CD4-positive, alpha-beta T cell treated with Interleukin-4 for 4 hours (primary cell): ENCODE measurements around the gene GDA.
A peak's percentile ranks its signal among the peaks of the same experiment; 100 is the strongest.
"Not testable (repeated sequence)": the region's sequence is repeated elsewhere in the genome, so short reads cannot be mapped to it uniquely, and the experiment has no call there.

Source experiments
- DNase-seq: peaks from one replicate; pipeline ENCODE4 v3.0.0-alpha.2; 2020

Gene GDA

GRCh38 chr9:72211047-72211446, 61.8 kb downstream of the GDA start:
- DNase-seq = no peak

DNA sequence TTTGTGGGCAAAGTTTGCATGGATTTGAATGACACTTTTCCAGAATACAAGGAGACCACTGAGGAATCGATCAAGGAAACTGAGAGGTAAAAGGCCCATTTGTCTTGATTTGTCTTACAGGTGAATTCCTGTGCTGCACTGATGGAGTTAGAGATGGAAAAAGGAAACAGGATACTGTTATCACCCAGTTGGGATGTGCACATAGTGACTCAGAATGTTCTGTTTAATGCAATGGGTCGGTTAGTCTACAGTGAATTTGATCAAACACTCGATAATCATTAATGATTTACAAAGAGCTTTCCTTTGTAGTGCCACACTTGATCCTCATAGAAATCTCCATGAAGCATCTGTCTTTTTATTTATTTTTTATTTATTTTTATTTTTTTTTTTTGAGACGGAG, 64.7 kb downstream of the GDA start:
- DNase-seq = no peak

DNA sequence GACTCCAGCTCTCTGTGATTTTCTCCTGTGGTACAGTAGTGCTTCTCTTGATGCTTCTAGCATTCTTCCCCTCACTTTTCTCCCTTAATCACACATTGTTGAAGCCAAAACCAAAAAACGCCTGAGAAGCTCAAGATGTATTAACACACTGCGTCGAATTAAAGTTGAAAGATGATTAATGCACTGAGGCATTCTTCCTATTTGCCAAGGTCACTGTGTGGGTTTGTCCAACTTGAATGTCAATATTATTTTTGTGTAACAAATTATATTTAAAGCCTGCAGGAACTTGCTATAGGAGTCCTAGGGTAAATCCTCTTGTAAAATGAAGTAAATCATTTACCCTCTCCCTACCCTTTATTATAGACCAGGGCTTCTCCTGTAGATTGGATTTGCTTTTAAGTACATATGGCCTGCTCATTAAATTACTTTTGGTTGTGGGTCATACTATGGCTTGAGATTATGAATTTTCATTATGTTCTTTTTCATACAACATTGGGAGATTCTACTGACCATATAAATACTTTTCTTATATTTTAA, 68.1 kb downstream of the GDA start:
- no peak for DNase-seq

DNA sequence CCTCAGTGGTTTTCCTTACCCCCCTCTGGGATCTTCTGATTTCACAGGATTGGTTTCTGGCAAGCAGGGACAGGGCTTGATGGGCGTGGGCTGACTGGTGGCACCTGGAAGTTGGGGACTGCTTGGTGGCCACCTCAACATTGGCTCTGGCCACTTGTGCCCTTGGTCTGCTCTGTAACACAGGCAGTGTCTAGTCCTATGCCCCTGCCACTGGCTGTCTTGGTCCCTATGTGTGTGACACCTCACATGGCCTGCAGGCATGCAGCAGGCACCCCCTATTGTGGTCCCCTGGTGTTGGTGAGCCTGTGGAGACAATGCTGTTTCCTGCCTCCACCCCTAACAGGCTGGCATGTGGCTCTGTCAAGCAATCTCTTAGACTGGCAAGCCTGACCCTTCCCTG, 71.3 kb downstream of the GDA start:
- DNase-seq = no peak

GRCh38 chr9:72226146-72226812, 77.0 kb downstream of the GDA start:
- DNase-seq = no peak

DNA sequence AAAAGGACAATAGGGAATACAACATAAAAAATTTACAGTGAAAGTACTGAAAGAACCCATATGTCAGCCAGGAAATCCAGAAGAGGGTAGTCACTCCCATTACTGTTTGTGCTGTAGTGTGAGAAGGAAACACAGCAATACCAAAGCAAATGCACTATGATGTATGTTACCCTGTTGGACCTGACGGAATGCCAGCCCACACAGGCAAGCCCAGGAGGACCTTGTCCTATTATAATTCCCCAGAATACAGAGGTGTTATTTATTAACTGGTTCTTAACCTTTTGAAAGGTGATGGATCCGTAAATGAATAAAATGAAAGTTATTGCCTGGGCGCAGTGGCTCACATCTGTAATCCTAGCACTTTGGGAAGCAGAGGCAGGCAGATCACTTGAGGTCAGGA, 79.0 kb downstream of the GDA start:
- DNase-seq = no peak

- DNase-seq = no peak
Observed at GRCh38 chr9:72232778-72233177, 83.5 kb downstream of the GDA start.

DNA sequence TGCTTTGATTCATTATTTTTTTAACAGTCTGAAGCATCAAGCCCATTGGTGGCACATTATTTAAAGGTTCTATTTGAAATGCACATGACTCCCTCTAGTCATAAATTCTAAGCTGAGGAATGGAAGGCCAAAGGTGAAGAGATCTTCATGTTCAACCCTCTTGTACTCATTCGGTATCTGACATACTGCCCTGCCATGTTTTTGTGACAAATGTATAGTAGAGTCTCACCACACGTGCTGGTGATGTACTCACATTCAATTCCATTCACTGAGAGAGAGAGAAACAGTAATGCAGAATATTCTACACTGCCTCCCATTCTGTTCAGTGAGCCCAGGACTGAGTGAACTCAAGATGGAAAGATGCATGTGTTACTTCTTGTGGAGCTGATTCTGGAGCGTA, 98.3 kb downstream of the GDA start:
- DNase-seq = no peak

- DNase-seq = no peak
Observed at GRCh38 chr9:72251589-72251988, 102.3 kb downstream of the GDA start.

DNA sequence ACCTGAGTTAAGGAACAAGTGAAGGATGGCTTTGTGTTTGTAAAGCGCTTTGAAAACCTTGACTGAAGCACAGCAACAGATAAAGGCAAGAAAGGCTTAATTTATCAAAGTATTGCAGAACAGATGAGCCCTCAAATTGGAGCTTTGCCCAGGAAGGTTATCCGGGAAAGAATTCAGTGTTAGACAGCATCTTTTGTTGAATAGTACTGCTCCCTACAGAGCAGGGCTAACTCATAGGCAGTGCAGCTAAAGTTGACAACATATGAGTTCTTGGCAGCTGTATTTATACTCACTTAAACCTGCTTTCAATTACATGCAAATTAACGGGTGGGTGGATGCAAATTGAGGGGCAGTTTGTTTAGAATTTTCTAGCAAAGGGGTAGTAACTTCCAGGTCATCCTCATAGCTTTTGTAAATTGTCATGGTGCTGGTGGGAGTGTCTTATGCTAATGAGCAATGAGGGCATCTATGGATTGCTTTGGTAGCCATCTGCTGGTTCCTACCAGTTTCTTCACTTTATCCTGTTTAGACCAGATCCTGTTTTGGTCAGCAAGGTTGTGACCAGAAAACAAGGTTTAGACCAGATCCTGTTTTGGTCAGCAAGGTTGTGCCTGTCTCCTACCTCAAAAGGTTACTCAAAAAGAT, 105.8 kb downstream of the GDA start:
- DNase-seq = no peak

GRCh38 chr9:72255569-72255968, 106.3 kb downstream of the GDA start:
- DNase-seq = no peak

- DNase-seq = no peak
Observed at GRCh38 chr9:72256931-72257330, 107.7 kb downstream of the GDA start.

DNA sequence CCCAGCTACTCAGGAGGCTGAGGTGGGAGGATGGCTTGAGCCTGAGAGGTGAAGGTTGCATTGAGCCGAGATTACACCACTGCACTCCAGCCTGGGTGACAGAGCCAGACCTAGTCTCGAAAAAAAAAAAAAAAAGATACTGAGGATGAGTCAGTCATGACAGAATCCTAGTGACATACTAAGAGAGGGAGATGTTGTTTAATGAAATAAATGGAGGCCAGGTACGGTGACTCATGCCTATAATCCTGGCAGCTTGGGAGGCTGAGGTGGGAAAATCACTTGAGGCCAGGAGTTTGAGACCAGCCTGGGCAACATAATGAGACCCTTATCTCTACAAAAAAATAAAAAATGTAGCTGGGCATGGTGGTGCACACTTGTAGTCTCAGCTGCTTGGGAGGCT, 108.6 kb downstream of the GDA start:
- no peak for DNase-seq

DNA sequence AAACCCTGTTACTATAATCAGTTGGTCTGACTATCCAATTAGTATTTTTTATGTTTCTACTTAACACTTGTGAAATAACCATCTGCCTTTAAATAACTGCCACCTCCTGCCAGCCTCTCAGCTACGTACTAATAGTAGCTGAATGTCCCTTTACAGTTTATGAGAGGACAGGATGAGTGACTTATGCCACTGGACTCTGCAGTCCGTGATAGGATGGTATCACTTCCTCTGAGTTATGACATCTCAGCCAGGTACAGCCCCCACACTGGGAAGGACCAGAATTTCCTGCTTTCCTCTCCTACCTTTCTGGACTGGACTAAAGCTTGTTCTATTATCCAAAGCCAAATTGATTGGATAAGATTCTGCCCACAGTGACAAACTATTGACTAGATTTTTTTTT, 112.8 kb downstream of the GDA start:
- no peak for DNase-seq

GRCh38 chr9:72263572-72263971, 114.3 kb downstream of the GDA start:
- DNase-seq = no peak

- DNase-seq = no peak
Observed at GRCh38 chr9:72268961-72269360, 119.7 kb downstream of the GDA start.

GRCh38 chr9:72270359-72270758, 121.1 kb downstream of the GDA start:
- not testable (repeated sequence) for DNase-seq

- DNase-seq = peak; percentile 62
Observed at GRCh38 chr9:72271613-72272478, 122.6 kb downstream of the GDA start.

GRCh38 chr9:72274441-72274840, 125.2 kb downstream of the GDA start:
- DNase-seq = no peak

- no peak for DNase-seq
Observed at GRCh38 chr9:72274916-72275315, 125.7 kb downstream of the GDA start.

GRCh38 chr9:72276429-72276828, 127.2 kb downstream of the GDA start:
- no peak for DNase-seq

DNA sequence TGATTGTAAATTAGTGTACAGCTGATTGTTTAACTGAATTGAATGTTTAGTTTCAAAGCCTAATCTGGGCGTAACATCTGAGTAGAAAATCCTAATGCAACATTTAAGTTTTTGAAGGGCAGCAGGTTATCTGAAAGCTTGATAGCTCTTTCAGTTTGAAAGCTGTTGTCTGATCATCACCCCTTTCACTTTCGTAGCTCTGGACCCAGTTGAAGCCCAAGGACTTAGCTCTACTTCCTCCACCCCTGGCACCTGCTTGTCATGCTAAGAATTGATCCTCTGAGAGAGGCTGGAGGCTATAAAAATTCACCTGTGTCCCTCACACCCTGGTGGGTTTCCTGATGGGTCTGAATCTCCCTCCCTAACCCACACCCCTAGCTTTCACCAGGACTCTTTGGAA, 129.7 kb downstream of the GDA start:
- no peak for DNase-seq

GRCh38 chr9:72280913-72281500, 131.8 kb downstream of the GDA start:
- DNase-seq = peak; percentile 75
